Stimulated activated CD4-positive, alpha-beta T cell treated with anti-CD3 and anti-CD28 coated beads, Interleukin-12 subunit alpha, Interleukin-12 subunit beta, amount 100 ng/mL, for 48 hours (primary cell): ENCODE results near the gene CA4.
"Not testable (repeated sequence)": the region's sequence is repeated elsewhere in the genome, so short reads cannot be mapped to it uniquely, and the experiment has no call there.

Source experiments
- DNase-seq, 3 donors: peaks; one replicate each; pipeline ENCODE4 v3.0.0-alpha.2; 2020; ENCODE audit warnings: low read depth in 2 of 3, low spot score in 1 of 3

The CA4 gene

GRCh38 chr17:60171753-60172079, 21.9 kb downstream of the CA4 start:
- DNase-seq: no peak

- no peak for DNase-seq
Observed at GRCh38 chr17:60173304-60173819, 23.6 kb downstream of the CA4 start.

- no peak for DNase-seq
Observed at GRCh38 chr17:60174035-60174434, 24.3 kb downstream of the CA4 start.

- DNase-seq: not testable (repeated sequence)
Observed at GRCh38 chr17:60174767-60175166, 25.0 kb downstream of the CA4 start.

GRCh38 chr17:60176763-60177162, 27.0 kb downstream of the CA4 start:
- not testable (repeated sequence) for DNase-seq

- not testable (repeated sequence) for DNase-seq
Observed at GRCh38 chr17:60178180-60178579, 28.4 kb downstream of the CA4 start.

- not testable (repeated sequence) for DNase-seq
Observed at GRCh38 chr17:60180380-60180779, 30.6 kb downstream of the CA4 start.

GRCh38 chr17:60186372-60186771, 36.6 kb downstream of the CA4 start:
- not testable (repeated sequence) for DNase-seq

- DNase-seq: not testable (repeated sequence)
Observed at GRCh38 chr17:60186846-60187745, 37.3 kb downstream of the CA4 start.

- DNase-seq: no peak
Observed at GRCh38 chr17:60188759-60189158, 39.0 kb downstream of the CA4 start.

GRCh38 chr17:60190032-60190431, 40.3 kb downstream of the CA4 start:
- not testable (repeated sequence) for DNase-seq

- DNase-seq: not testable (repeated sequence)
Observed at GRCh38 chr17:60193032-60193431, 43.3 kb downstream of the CA4 start.

- no peak for DNase-seq
Observed at GRCh38 chr17:60193482-60193881, 43.7 kb downstream of the CA4 start.

GRCh38 chr17:60194141-60194540, 44.4 kb downstream of the CA4 start:
- DNase-seq: not testable (repeated sequence)

- not testable (repeated sequence) for DNase-seq
Observed at GRCh38 chr17:60198630-60199029, 48.9 kb downstream of the CA4 start.

GRCh38 chr17:60205782-60206181, 56.0 kb downstream of the CA4 start:
- DNase-seq: not testable (repeated sequence)

GRCh38 chr17:60208302-60208701, 58.5 kb downstream of the CA4 start:
- not testable (repeated sequence) for DNase-seq
